VCaP (cell line): ENCODE measurements around the gene QKI.
A peak's percentile ranks its signal among the peaks of the same experiment; 100 is the strongest.

Source experiments
- H3K27ac ChIP-seq: fragments of 450-650 bp; 2 replicates; pipeline ENCODE4 v1.5.1; 2017
- CTCF ChIP-seq: fragments of 450-650 bp; conservative IDR thresholded peaks from 2 replicates; pipeline ENCODE4 v1.5.1; 2017; ENCODE audit warnings: mild to moderate bottlenecking, moderate library complexity

QKI gene

GRCh38 chr6:163415620-163416556, 1.4 kb downstream of the QKI start:
- H3K27ac ChIP-seq, result no peak overlapping the region; the same call in 1 of the 2 replicates
- TF ChIP-seq CTCF, result no peak

- TF ChIP-seq CTCF, result peak; percentile 65
- no peak overlapping the region for H3K27ac ChIP-seq
Observed at GRCh38 chr6:163416557-163417253, 2.2 kb downstream of the QKI start.

- no peak overlapping the region for H3K27ac ChIP-seq
- no peak for TF ChIP-seq CTCF
Observed at GRCh38 chr6:163417595-163417994, 3.1 kb downstream of the QKI start.

- H3K27ac ChIP-seq, result no peak overlapping the region
Observed at GRCh38 chr6:163418311-163419029, 4.0 kb downstream of the QKI start.

GRCh38 chr6:163419413-163420288, 5.1 kb downstream of the QKI start:
- no peak for TF ChIP-seq CTCF
- no peak overlapping the region for H3K27ac ChIP-seq

More at GRCh38 chr6:163418311-163419029, 4.0 kb downstream of the QKI start:
- TF ChIP-seq CTCF, result no peak

GRCh38 chr6:163420289-163420614, 5.7 kb downstream of the QKI start:
- no peak overlapping the region for H3K27ac ChIP-seq
- TF ChIP-seq CTCF, result no peak
